ENCODE data around the gene ARAP3.

The ARAP3 gene

DNA sequence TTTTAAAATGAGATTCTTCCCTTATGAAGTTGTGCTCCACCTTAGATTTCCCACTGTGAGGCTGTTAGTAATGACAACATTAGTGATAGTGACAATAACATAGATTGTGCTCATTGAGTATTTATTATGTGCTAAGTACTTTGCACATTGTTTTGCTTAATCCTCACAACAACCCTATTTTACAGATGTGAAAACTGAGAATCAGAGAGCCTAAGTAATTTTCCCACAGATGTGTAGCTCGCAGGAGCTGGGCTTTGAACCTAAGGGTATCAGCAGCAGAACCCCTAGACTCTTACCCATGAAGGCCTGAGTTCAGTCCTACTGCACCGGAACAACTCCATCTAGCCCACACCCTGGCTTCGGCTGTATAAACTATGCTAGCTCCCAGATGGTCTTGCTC is 15.6 kb upstream of the ARAP3 start:
- DNase-seq (ENCODE audit: low spot score): no peak

DNA sequence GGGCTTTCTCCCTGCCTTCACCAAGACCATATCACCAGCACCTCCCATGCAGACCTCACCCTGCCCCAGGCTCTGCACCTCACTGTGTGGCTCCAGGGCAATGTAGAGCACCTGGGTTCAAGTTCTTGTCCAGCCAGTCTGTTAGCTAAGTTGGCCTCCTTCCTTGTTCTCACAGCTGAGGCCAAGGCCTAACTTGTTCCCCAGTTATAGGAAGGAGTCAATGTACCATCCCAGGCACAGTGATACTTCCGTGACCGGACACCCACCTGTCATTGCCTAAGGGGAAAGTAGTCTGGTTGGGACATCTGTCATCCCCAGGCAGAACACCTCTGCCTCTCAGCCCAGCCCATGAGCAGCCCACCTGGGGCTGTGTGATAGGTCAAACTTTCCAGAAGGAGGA is 14.4 kb upstream of the ARAP3 start:
- DNase-seq (ENCODE audit: low spot score): no peak

DNA sequence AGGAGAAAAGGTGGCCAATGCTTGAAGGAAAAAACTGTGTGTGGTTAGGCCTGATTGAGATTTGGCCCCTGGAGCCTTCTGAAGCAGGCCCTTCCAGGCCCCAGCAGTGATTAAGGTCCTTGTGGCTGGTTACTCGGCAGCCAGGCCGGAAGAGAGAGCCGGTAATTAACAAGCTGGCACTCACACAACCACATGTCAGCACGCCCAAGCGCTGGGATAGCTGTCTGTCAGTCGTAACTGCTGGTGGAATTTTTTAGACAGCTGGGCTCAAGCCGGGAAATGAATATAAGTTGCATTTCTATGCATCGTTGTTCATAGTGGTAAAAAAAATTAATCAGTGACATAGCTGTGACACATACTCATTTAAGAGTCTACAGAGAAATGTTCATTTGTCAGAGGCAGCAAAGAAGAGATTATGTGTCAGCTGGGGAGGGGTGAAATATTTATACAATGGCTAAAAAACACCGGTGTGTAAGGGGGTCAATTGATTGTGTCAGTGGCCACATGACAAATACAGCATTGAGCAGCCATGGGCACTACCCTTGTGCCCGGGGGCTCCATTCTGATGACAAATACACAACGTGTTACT is 13.7 kb upstream of the ARAP3 start:
- no peak for DNase-seq (ENCODE audit: low spot score)

DNA sequence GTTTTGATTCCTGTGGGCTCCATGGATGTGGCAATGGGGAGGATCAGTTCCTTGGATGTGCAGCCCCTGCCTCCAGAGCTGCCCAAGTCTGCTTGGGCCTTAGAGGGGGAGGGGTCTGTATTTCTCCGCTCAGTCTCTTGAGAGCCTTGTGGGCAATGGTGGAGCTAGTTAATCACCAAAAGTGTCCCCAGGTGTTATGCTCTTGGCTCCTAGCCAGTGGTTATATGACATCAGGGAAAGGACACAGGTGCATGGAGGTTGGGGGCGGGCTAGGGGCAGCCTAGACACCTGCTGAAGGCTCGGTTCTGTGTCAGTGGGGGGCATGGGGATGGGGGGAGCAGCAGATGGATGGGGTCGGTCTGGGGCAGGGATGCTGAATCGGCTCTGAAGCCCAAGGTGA is 12.4 kb upstream of the ARAP3 start:
- no peak for DNase-seq (ENCODE audit: low spot score)

DNA sequence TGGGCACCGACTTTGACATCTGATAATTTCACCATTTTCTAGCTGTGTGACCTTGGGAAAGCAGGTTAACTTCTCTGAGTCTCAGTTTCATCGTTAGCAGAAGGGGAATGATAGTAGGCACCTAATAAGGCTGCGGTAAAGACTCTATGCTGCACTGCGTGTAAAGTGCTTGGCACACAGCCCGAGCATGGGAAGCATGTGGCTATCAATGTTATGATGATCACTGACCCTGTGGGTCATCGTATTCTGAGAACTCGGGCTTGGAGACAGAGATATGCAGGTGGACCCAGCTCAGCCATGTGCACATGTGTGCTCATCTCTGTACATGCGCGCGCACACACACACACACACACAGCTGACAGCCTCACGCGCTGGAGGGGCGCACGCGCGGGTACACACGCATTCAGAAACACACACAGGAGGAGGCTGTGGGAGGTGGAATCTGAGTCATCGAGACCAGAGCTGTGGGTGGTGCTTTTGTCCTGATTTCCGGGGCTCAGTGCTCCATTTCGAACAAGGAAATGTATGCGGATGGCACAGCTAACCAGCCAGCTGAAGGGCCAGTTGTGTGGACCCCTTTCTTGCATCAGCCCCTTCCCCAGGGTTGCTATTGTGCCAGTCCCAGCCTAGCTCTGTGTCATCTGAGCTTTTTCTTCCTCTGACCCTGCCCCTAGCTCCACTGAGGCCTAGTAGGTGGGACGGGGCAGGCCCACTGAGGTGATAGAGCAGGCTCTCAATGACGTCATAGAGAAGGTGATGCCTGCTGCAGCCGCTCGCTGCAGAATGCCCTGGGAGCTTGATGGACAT is 11.1 kb upstream of the ARAP3 start:
- DNase-seq (ENCODE audit: low spot score): no peak

DNA sequence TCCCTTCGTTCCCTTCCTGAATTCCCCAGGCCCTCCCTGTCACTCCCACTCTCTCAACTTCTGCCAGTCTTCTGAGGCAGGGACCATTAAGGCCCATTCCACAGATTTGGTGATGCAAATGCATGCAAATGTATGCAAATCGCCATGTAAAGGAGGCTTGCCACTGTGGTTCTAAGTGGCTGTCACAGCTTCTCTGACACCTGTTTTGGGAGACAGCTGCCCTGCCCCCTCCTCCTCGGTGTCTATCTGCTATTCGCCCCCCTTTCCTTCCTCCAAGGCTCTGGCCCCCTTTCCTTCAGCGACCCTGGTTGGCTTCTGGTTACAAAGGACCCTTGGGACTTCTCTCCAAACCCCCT is 10.5 kb upstream of the ARAP3 start:
- no peak for DNase-seq (ENCODE audit: low spot score)

DNA sequence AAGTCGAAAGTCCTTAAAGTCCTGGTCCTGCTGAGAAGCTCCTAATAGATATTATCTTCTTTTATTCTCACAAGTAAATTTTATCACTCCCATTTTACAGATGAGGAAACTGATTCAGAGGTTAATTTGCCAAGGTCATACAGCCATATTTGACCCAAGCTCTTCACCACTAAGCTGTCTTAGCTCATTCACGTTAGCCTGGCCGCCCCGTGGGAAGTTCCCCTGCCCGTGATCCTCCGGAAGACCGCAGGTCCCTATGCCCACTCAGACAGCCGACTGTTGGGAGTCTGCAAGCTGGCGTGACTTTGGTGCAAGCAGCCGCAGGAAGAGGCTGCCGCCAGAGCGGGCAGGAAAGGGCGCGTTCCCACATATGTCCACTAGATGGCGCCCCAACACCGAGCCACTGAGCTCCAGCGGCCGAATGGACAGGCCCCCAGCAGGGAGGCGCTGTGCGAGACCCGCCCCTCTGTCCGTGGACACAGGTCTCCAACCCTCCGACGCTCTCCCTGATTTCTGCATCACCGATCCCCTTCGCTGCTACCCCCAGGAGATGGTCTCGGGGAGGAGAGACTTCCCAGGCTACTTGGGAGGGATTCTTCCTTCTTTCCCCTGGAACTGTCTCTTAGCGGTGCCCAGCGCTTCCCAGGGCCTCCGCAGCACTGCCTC is 10.0 kb upstream of the ARAP3 start:
- DNase-seq (ENCODE audit: low spot score): peak; percentile 64

DNA sequence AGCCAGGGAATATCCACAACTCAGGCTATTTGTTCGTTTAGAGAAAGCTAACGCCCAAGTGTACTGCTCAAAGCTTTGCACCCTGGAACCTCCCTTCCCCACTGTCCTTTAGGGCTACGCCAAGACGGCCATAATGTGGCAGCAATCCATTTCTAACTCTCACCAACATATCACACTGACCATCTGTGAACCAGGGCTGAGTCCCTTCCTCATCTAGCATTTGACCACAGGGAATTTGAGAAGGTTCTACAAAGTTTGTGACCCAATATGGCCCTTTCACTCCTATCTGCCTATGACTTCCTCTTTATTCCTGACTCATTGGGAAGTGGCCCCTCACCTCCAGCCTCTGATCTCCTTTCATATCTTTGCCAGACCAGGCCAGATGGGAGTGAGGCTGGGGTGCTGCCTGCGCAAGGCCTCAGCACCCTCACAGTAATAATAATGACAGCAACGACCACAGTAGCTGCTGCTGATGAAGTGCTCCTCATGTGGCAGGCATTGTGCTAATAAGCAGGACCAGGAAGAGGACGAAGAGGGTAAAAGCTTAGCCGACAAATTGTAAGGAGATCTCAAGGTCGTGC is 9.3 kb upstream of the ARAP3 start:
- no peak for DNase-seq (ENCODE audit: low spot score)

DNA sequence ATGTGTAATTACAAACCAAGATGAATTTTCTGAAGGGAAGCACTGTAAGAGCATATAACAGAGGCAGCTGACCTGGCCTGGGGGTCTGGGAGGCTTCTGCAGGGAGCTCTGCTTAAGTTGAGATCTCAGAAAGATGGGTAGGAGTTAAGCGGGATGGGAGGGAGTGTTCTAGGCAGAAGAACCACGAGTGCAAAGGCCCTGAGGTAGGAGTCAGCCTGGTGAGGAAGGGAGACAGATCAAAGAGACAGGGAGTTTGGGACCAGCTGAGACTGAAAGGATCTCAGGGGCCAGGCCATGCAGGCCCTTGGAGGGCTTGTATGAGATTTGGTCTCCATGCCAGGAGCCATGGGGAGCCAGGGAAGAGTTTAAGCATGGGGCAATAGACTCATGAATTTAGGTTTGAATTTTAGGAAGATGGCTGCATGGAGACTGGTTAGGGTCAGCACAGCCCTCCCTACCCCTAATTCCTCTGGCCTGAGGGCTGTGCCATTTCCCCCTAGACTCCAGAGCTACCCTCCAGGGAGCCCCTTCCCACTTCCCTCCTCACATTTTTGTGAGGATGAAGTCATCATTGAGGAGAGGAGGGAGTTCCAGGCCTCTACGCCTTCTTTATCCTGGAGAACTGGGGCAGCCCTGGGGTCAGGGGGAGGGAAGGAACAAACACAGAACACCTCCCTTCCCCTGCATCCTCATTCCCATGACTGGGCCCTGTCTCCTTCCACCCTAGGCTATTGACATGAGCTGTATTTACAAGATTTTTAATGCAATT is 4.8 kb upstream of the ARAP3 start:
- DNase-seq (ENCODE audit: low spot score): no peak

DNA sequence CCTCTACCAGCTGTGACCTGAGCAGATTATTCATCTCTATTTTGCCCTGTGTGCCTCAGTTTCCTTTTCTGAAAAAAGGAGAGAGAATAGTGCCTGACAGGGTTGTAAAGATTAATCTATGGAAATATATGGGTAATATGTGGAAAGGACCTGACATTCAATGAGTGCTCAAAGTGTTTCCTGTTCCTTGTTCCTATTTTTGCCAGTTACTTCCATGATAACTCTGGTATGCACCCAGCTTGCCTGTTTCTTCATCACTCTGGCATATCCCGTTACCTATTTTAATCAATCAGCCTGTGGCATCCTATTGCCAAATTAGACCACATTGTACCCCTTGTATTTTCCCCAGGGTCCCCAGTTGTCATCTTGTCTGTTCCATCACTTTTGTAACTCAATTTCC is 3.6 kb upstream of the ARAP3 start:
- no peak for DNase-seq (ENCODE audit: low spot score)

DNA sequence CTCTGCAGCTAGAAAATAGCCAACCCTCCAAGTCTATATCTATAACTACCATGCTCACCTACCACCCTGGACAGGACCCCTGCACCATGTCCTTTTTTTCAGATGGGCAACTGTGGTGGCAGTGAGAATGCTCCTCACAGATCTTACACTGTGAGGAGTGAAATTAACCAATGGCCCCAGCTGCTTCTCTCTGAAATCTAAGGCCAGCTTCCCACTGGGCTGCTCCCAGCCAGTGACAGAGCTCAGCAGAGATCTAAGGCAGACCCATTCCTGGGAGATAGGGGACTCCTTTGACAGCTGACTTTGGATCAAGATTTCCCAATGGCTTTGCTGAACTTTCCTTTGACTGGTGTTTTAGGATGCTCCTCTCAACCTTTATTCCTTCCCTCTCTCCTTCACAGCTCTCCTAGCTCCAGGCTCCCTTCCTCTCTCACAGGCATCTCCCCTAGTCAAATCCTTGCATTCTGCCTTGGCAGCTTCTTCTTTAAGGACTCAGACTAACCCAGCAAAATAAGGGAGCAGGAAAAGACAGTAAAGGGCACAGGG is 1.6 kb upstream of the ARAP3 start:
- DNase-seq (ENCODE audit: low spot score): no peak

DNA sequence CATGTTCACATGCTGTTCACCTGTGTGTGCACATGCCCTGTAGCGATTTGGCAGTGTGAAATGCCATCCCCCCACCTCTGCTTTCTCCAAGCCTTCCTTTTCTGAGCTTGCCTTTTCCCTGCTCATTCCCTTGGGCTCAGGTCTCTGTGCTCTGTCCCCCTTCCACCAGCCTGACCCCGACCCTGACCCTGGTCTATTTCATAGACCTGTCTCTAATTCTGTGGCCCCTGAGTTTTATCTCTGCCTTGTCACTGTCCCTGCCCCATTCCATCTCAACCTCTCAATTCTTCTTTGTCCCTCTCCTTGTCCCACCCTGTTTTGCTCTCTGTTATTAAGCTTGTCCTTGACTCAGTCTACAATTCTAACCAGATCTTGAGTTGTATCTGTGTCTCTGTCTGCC is 735 bp downstream of the ARAP3 start:
- no peak for DNase-seq (ENCODE audit: low spot score)

DNA sequence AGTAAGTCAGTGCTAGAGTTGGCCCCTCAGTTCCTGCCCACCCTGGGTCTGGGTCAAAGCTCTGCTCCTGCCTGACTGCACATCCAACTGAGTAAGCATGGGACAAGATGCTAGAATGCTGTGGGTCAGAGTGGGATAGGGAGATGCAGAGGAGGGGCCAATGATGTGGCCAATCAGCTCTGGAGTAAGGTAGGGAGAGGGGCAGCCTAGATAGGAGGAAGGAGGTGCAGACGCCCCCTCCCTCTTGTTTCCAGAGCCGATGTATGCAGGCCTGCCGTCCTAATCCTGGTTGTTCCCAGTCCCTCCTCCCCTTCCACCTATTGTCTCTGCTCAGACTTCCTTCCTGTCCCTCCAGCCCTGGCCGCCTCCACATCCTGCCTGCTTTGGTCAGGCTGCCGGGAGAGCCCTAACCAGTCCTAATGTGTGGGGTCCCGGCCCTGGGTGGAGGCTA is 1.3 kb downstream of the ARAP3 start:
- no peak for DNase-seq (ENCODE audit: low spot score)

DNA sequence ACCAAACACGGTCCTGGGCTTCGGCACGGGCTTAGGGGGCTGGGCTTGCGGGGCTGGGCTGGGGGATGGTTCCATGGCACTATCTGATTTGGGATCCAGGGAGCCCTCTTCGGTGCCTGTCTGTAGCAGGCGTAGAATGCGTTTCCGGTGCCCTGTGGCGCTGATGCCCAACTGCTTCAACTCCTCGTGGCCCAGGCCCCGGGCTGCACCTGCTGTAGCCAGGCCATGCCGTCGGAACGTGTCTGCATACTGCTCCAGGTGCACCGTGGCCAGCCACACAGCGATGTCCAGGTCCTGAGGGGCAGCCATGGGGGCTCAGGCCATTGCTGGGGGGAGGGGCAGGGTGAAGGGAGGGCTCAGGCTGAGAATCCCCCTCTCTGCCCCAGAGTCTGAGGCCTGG is 1.9 kb downstream of the ARAP3 start:
- no peak for DNase-seq (ENCODE audit: low spot score)

DNA sequence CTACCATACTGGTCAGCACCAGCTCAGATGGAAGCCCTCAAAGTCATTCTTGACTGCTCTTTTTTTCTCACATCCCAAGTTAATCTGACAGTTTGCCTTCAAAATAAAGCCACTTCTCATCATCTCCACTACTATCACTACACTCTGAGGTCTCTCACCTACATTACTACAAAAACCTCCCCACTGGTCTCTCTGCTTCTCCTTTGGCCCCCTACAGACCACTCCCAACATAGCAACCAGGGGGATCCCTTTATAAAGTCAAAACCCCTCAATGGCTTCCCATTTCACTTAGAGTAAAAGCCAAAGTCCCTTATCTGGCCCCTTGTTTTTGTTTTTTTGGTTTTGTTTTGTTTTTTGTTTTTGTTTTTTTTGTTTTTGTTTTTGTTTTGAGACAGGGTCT is 4.6 kb downstream of the ARAP3 start:
- DNase-seq (ENCODE audit: low spot score): no peak

DNA sequence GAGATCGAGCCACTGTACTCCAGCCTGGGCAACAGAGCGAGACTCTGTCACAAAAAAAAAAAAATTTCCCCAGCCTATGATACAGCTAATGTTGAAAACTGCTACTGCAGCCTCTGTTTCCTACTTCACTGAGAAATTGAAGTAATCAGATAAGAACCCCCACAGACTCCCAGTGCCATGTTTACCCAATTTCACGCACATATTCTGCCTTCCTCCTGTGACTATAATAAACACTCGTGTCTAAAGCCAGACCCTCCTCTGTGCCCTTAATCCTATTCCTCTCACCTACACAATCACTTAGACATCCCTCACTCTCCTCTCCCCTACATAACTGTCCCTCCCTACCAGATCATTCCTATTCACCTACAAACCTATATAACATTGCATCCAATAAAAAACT is 6.4 kb downstream of the ARAP3 start:
- no peak for DNase-seq (ENCODE audit: low spot score)

DNA sequence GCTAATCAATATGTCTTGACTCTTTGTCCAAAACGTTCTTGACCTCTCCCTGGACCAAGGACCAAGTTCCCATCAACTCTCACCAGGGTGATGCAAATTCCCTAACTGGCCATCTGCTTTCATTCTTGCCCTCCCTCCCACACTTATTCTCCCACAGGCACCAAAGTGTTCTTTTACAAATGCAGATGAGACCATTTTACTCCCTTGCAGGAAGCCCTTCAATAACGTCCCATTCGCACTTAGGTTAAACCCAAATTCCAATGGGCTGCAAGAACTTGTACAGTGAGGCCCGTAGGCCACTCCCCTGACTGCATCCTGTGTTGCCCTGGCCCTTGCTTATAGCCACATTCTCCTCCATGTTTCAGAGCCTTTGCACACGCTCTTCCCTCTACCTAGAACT is 7.3 kb downstream of the ARAP3 start:
- DNase-seq (ENCODE audit: low spot score): no peak

DNA sequence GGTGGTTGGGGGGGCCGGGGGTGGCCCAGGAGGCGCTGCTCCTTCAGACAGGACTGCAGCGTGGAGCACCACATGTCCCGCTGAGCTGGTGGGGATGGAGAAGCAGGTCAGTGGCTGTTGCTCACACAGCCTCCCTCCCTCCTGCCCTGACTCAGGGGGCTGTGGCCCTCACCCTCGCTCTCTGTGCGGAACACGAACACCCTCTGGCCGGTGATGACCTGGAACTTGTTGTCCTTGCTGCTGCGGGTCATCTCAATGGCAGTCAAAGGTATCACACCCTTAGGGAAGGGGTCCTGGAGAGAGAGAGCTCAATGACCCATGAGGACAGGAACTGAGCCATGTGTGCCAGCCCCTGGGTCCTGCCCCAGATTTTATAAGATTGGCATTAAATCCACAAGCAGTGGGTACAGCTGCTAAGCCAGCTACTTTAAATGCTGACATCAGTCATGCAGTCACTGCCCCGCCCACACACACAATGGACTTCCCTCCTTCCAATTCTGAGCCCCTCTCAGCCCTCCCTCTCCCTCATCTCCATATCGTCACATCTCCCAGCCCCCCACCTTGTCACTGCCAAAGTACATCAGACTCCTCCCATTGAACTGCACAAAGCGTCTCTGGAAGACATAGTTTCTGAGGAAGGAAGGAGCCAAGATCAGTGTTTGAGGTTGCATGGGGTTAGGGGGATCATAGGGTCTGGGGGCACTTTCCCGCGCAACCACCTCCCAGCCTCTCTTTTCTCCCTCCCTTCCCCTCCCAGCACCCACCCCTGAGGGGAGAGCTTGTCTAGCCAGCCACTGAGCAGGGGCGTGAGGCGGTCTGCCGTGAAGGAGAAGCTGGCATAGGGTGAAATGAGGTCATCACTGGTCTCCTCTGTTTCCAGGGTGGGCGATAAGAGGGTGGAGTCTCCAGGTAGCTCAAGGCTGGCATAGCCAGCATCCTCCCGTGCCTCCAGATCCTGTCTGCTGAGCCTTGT is 8.9 kb downstream of the ARAP3 start:
- no peak for DNase-seq (ENCODE audit: low spot score)

DNA sequence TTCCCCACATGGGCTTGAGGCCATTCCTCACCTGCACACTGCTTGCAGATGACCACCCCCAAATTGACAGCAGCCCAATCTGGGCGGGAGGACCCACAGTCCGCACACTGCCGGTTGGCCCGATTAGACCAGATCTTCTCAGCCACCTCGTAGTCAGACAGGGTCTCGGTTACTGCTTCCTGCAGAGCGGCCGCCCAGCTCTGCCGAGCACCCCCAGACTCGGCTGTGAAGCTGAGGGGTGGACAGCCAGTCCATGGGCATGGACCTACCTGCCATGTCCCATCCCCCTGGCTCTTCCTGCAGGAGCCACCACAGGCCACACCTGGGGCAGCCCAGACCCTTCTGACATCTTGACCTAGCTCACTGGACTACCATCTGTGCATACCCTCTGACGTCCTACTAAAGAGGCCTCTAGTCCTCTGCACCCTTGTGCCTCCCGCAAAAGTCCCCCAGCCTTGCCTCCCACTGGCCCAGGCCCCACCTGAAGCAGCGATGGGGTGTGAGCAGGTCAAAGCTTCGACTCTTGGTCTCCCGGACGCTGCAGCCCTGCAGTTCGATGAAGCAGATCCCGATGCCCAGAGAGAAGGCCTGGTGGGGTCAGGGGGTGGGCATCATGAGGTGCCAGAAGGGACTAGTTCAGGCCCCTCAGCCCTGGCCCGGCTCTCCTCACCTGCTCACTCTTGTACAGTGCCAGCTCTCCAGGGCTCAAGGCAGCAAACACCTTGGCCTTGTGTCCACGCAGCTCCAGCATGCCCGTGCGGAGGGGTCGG is 9.8 kb downstream of the ARAP3 start:
- no peak for DNase-seq (ENCODE audit: low spot score)

DNA sequence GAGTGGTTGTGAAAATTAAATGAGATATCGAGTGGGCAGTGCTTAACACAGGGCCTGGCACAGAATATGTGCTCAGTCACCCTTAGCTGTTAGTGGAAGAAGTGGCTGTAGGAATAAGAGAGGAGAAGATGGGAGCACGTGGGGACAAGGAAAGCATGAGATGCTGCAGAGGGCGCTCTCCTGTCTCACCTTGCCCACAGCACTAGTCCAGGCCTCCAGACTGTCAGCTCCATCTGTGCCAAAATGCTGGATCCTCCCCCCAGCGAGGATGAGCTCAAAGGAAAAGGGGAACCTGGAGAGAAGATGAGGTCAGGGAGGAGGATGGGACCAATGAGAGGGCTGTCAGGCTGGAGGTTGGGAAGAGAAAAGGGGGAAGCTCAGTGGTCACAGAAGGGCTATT is 12.5 kb downstream of the ARAP3 start:
- peak; percentile 26 for DNase-seq (ENCODE audit: low spot score)
